Measurements from ENCODE around the gene TBC1D2B. TPM values are rescaled to one million over a fixed set of nuclear protein-coding genes. Genes with fewer than 3 reads are reported as not detected.
A peak's percentile ranks its signal among the peaks of the same experiment; 100 is the strongest.

Gene TBC1D2B
- total and polyA plus RNA-seq, 9 donors, result 42.3 to 146 (median 115) TPM

- WGBS, 3 donors, result 93 to 94% (median 94%) methylated on average over 12 of the region's 12 CpGs
- TF ChIP-seq CTCF (IDR thresholded peaks at IDR 0.05), result no peak
- no peak for TF ChIP-seq EP300 (IDR thresholded peaks at IDR 0.05)
- intact Hi-C loops (cut with DNase I), result no loop called here
- H3K27me3 ChIP-seq, result no peaks in the 10 kb centered on the region
- no peak overlapping the region for H3K27ac ChIP-seq
- H3K4me3 ChIP-seq, result no peak overlapping the region
- H3K9me3 ChIP-seq, result no peaks in the 10 kb centered on the region
- no peaks in the 10 kb centered on the region for H3K36me3 ChIP-seq
- DNase-seq, result no peak
- H3K4me1 ChIP-seq (ENCODE audit: insufficient read depth), result peaks cover 28% of the 10 kb centered on the region
Observed at GRCh38 chr15:78021761-78022160, 55.8 kb downstream of the TBC1D2B start.

DNA sequence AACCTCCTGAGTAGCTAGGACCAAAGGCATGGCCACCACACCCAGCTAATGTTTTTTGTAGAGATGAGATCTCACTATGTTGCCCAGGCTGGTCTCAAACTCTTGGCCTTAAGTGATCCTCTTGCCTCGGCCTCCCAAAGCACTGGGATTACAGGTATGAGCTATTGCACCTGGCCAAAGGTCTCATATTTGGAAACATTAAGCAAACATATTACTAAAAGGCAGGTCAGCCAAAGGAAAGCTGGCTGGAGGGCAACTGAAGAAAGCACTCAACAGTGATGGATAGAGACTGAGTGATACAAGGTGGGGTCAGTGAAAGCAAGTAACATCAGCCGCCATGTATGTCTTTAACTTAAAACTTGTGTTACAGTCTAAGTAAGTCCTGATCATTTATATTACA lies 57.5 kb downstream of the TBC1D2B start:
- TF ChIP-seq POLR2A (IDR thresholded peaks at IDR 0.05) (no peak), EP300 (IDR thresholded peaks at IDR 0.05) (no peak), CTCF (IDR thresholded peaks at IDR 0.05) (no peak)
- DNase-seq, result no peak
- Histone ChIP-seq H3K27me3 (no peaks in the 10 kb centered on the region), H3K36me3 (no peaks in the 10 kb centered on the region), H3K4me3 (no peak overlapping the region), H3K9me3 (no peaks in the 10 kb centered on the region), H3K4me1 (ENCODE audit: insufficient read depth) (peaks cover 23% of the 10 kb centered on the region), H3K27ac (no peak overlapping the region)
- 95 to 97% (median 96%) methylated on average over 2 of the region's 2 CpGs for WGBS, 3 donors
- intact Hi-C loops (cut with DNase I), result no loop called here

- TF ChIP-seq EP300 (IDR thresholded peaks at IDR 0.05) (no peak), POLR2A (IDR thresholded peaks at IDR 0.05) (no peak), CTCF (IDR thresholded peaks at IDR 0.05) (no peak)
- Histone ChIP-seq H3K4me3 (no peak overlapping the region), H3K27me3 (no peaks in the 10 kb centered on the region), H3K27ac (no peak overlapping the region), H3K9me3 (no peaks in the 10 kb centered on the region), H3K4me1 (ENCODE audit: insufficient read depth) (peaks cover 17% of the 10 kb centered on the region), H3K36me3 (no peaks in the 10 kb centered on the region)
- intact Hi-C loops (cut with DNase I), result no loop called here
- DNase-seq, result no peak
- 69 to 79% (median 76%) methylated on average over 11 of the region's 11 CpGs for WGBS, 3 donors
Observed at GRCh38 chr15:78018946-78019644, 58.4 kb downstream of the TBC1D2B start.

DNA sequence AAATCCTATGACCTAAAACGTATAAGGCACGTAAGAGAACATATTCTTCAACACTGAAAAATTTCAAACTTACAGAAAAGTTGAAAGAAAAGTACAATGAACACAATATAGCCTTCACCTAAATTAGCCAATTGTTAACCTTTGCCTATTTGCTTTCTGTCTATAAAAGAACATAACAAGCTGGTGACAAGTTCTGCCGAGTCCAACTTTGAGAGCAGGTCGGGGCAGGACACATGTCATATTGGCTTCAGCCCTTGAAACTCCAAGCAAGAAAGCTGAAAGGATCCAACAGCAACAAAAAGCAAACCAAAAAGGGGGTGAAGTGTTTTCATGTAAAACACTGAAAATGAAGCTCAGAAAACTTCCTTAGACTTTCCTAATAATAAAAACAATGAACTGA lies 59.1 kb downstream of the TBC1D2B start:
- TF ChIP-seq EP300 (IDR thresholded peaks at IDR 0.05) (no peak), CTCF (IDR thresholded peaks at IDR 0.05) (no peak), POLR2A (IDR thresholded peaks at IDR 0.05) (no peak)
- intact Hi-C loops (cut with DNase I), result no loop called here
- H3K4me1 ChIP-seq (ENCODE audit: insufficient read depth), result peaks cover 14% of the 10 kb centered on the region
- 63 to 74% (median 72%) methylated on average over 4 of the region's 4 CpGs for WGBS, 3 donors
- DNase-seq, result no peak
- H3K9me3 ChIP-seq, result no peaks in the 10 kb centered on the region
- no peaks in the 10 kb centered on the region for H3K27me3 ChIP-seq
- H3K4me3 ChIP-seq, result no peak overlapping the region
- no peaks in the 10 kb centered on the region for H3K36me3 ChIP-seq
- H3K27ac ChIP-seq, result peak overlapping the region in 1 of 2 donors; percentile 19
